Vagina (tissue), 2 donors: ENCODE results near the gene GDF11. TPM values are rescaled to one million over a fixed set of nuclear protein-coding genes. Genes with fewer than 3 reads are reported as not detected.

ENCODE experiments used
- DNase-seq, 2 donors: peaks; one replicate each; pipeline ENCODE4 v3.0.0-alpha.2; 2017; ENCODE audit errors: extremely low spot score in 2 of 2
- H3K27ac ChIP-seq: fragments of 200-600 bp; sonication (generic); one replicate; pipeline ENCODE4 v1.5.1; 2019
- H3K27me3 ChIP-seq: fragments of 200-600 bp; sonication (generic); one replicate; pipeline ENCODE4 v1.5.1; 2019
- H3K36me3 ChIP-seq, 2 donors: fragments of 200-600 bp; sonication (generic); one replicate each; pipeline ENCODE4 v1.5.1; 2017 to 2019
- H3K4me1 ChIP-seq: fragments of 200-600 bp; sonication (generic); one replicate; pipeline ENCODE4 v1.5.1; 2019
- H3K4me3 ChIP-seq, 2 donors: fragments of 200-600 bp; sonication (generic); 1 replicate in 1 of 2; 2 replicates in 1 of 2; pipeline ENCODE4 v1.5.1; 2016 to 2019
- H3K9me3 ChIP-seq: fragments of 200-600 bp; sonication (generic); one replicate; pipeline ENCODE4 v1.5.1; 2019
- POLR2A ChIP-seq, 2 donors: fragments of 450-650 bp; IDR thresholded peaks; one replicate each; pipeline ENCODE4 v1.6.1; 2017; ENCODE audit warnings: antibody characterized with exemption in 2 of 2, mild to moderate bottlenecking in 2 of 2, moderate library complexity in 2 of 2
- POLR2AphosphoS5 ChIP-seq, 2 donors: sonication (generic); formaldehyde crosslinking; IDR thresholded peaks; one replicate each; pipeline ENCODE4 v1.9.0; 2017; ENCODE audit warnings: antibody characterized with exemption in 2 of 2, mild to moderate bottlenecking in 2 of 2, low read depth in 1 of 2; ENCODE audit not compliant: insufficient read depth in 1 of 2
- intact Hi-C: fragments of 100-400 bp; cut with DNase I; formaldehyde crosslinking; loops from one replicate; pipeline ENCODE4 v1.15.1; 2023
- total RNA-seq: library from RNA; depleted of rRNA; stranded (reverse); fragments of >200 nt; gene quantifications from one replicate; pipeline ENCODE4 v1.2.3, GENCODE V29; 2016
- TF ChIP-seq, protein P1 (sequence below), 3 experiments: fragments of 450-650 bp in 2 of 3; fragments of 200-600 bp in 1 of 3; sonication (generic) in 1 of 3; IDR thresholded peaks; one replicate each; pipeline ENCODE4 v1.5.1; 2017 to 2019; ENCODE audit warnings: antibody characterized with exemption in 3 of 3, mild to moderate bottlenecking in 2 of 3, moderate library complexity in 2 of 3

The GDF11 gene
- total RNA-seq, 1 donor from 2014 or later, result 7.6 TPM

DNA sequence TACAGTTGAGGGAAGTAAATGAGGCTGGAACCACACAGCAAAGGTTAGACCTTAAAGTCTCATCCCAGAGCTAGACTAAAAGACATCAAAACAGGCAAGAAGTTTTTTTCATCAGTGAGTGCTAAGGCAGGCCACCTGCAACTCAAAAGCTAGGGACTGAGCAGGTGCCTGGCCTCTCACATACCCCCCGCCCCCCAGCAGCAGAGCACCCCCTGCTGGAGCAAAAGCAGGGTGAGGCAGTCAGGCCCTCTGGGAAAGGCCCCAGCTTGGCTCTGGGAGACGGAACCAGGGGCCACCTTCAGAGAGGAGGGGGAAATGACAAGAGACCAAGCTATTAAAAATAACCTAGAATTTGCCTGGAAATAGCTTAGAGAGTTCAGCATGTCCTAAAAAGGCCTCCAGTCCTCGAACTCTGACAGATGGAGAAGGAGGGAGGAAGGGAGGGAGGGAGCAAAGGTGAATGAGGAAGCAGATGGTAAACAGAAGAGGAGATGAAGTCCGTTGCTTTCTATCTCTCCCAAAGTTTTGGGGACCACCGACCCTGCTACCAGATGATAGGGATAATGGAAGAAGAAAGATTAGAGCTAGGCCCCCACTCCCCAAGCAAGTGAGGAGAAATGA, 37.0 kb upstream of the GDF11 start:
- H3K36me3 ChIP-seq, result no peaks in the 10 kb centered on the region
- H3K27me3 ChIP-seq, result no peaks in the 10 kb centered on the region
- H3K4me3 ChIP-seq, result peak overlapping the region; percentile 1 to 53
- peaks cover 18% of the 10 kb centered on the region for H3K4me1 ChIP-seq
- no peak for DNase-seq
- H3K9me3 ChIP-seq, result no peaks in the 10 kb centered on the region
- H3K27ac ChIP-seq, result peak overlapping the region; percentile 14
- intact Hi-C loops, result no loop called here
- TF ChIP-seq POLR2AphosphoS5 (IDR thresholded peaks at IDR 0.05; ENCODE audit: insufficient read depth in 1 of 2, low read depth in 1 of 2), result no peak
- no peak for TF ChIP-seq POLR2A (IDR thresholded peaks at IDR 0.05)

DNA sequence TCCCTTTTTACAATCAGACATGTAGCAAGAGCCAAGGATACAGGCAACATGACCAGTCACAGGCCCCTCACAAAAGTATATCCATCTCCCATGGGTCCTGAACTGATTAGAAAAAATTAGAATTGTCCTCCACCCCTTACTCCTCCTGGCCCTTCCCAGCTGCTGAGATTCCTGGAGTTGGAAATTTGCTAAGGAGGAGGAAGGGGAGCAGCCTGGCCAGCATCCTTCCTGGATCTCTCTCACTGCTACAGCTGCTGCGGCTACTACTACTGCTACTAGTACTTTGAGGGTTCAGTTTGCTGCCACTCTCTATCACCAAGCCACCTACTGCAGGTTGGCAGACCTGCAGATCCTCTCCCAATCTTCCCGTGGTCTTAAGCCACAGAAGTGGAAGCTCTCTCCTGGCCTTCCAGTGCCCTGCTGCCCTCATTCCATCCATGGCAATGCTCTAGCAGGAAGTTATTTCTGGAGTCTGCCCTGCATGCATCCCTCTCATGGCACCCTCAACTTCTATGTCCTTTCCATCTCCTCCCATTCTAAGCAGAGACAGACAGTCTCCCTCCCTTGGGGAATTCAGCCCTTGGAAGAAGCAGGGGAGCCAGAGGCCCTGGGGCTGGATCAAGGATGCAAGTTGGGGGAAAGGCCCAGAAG, 36.2 kb upstream of the GDF11 start:
- intact Hi-C loops, result no loop called here
- no peaks in the 10 kb centered on the region for H3K36me3 ChIP-seq
- no peak for DNase-seq
- H3K9me3 ChIP-seq, result no peaks in the 10 kb centered on the region
- H3K27me3 ChIP-seq, result no peaks in the 10 kb centered on the region
- H3K4me3 ChIP-seq, result peak overlapping the region; percentile 53 to 66
- H3K4me1 ChIP-seq, result peaks cover 18% of the 10 kb centered on the region
- H3K27ac ChIP-seq, result peak overlapping the region; percentile 69
- TF ChIP-seq POLR2A (IDR thresholded peaks at IDR 0.05) (no peak), POLR2AphosphoS5 (IDR thresholded peaks at IDR 0.05; ENCODE audit: insufficient read depth in 1 of 2, low read depth in 1 of 2) (no peak)
- TF ChIP-seq, protein P1, sequence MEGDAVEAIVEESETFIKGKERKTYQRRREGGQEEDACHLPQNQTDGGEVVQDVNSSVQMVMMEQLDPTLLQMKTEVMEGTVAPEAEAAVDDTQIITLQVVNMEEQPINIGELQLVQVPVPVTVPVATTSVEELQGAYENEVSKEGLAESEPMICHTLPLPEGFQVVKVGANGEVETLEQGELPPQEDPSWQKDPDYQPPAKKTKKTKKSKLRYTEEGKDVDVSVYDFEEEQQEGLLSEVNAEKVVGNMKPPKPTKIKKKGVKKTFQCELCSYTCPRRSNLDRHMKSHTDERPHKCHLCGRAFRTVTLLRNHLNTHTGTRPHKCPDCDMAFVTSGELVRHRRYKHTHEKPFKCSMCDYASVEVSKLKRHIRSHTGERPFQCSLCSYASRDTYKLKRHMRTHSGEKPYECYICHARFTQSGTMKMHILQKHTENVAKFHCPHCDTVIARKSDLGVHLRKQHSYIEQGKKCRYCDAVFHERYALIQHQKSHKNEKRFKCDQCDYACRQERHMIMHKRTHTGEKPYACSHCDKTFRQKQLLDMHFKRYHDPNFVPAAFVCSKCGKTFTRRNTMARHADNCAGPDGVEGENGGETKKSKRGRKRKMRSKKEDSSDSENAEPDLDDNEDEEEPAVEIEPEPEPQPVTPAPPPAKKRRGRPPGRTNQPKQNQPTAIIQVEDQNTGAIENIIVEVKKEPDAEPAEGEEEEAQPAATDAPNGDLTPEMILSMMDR (IDR thresholded peaks at IDR 0.05), result no peak

DNA sequence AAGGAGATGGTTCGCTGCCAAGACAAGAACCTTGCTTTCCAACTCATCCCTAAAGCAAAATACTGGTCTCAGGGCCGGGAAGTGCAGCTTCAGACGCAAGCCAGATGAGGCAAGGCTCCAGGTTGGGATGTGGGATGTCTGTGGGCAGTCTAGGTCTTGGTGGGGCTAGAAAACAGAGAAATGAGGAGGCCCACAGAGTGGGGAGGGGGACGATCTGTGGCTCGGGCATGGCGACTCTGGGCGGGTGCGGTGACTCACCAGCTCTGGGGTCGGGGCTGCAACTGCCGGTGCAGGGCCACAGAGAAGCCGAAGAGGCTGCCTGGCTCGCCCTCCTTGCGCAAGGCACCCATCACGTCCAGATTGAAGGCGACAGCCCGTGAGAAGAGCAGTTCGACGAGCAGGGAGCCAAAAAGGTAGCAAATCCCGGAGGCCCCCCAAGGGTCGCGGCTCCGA, 35.7 kb upstream of the GDF11 start:
- intact Hi-C loops, result no loop called here

DNA sequence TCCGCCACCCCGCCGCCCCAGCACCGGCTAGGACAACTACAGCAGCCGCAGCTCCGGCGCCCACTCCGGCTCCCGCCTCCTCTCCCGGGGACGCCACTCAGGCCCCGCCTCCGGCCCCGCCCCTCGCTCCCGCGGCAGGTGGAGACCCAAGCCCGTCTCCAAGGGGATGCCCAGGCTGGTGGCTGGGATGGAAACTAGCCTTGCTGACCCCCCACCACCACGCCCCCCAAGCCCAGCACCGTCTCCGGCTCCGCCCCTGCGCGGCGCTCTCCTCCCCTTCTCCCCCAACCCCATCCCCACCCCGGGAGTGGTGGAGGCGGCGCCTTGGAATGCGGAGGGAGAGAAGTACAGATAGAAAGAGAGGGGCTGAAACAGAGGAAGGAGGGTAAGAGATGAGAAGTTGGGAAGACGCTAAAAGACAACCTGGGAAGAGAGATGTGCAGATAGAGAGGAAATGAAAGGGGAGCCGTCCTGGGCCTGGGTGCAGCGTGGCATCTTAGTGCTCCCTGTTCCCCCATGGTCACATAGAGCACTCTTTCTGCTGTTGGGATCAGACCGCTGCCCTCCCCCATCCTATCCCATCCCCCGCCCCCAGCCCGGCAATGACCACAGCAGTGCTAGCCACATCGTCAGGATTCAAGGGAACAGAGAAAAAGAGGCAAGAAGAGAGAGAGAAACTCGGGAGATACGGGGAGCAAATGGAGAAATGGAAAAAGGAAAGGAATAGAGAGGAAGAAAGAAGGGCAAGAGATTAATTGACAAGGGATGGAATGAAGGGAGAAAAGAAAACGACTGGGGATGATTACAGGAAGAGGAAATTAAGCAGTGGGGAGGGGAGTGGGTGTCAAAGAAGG, 34.9 kb upstream of the GDF11 start, which contains the start of gene ITGA7:
Gene ITGA7, minus strand, starts transcription at position 64 of the 854 bp plus-strand sequence. CDS start 222 bp downstream, outside the sequence.
- Histone ChIP-seq H3K27ac (peak within 1 kb of the TSS; percentile 69), H3K9me3 (no peaks in the 10 kb centered on the region), H3K4me1 (peaks cover 18% of the 10 kb centered on the region), H3K36me3 (no peaks in the 10 kb centered on the region), H3K4me3 (peak within 1 kb of the TSS; percentile 53 to 66), H3K27me3 (no peaks in the 10 kb centered on the region)
- intact Hi-C loops, result no loop called here
- TF ChIP-seq, protein P1 (IDR thresholded peaks at IDR 0.05), result no peak
- TF ChIP-seq POLR2AphosphoS5 (IDR thresholded peaks at IDR 0.05; ENCODE audit: insufficient read depth in 1 of 2, low read depth in 1 of 2), result peak in 1 of 2 donors; percentile 18
- DNase-seq, result no peak

More for the DNA sequence above, 35.7 kb upstream of the GDF11 start:
- Histone ChIP-seq H3K27ac (peak overlapping the region; percentile 69), H3K4me3 (peak overlapping the region; percentile 53 to 66), H3K27me3 (no peaks in the 10 kb centered on the region), H3K9me3 (no peaks in the 10 kb centered on the region), H3K36me3 (no peaks in the 10 kb centered on the region), H3K4me1 (peaks cover 18% of the 10 kb centered on the region)
- DNase-seq, result no peak
- TF ChIP-seq, protein P1 (IDR thresholded peaks at IDR 0.05), result no peak
- no peak for TF ChIP-seq POLR2A (IDR thresholded peaks at IDR 0.05)
- no peak for TF ChIP-seq POLR2AphosphoS5 (IDR thresholded peaks at IDR 0.05; ENCODE audit: insufficient read depth in 1 of 2, low read depth in 1 of 2)

DNA sequence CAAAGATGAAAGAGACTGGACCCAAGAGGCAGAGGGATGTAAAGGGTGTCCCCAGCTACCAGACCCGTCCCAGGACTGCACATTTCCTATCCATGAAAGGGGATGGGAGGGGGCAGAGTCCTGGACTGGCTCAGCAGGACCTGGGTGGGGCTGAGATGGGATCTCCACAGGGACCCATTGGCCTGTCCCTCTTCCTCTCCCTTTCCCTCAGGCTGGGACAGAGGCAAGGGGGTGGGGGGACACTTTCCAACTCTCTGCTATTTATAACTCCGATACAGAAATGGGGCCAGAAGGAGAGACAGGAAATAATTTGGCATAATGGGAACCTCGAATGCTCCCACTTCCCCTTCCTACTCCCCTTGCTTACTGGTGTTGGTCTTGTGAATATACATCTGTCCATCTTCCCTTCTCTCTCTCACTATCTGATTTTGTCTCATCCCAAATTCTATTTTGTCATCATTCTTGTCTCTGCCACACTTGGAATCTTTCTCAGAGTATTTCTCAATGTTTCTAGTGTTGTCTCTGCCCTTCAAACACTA, 34.2 kb upstream of the GDF11 start:
- no peak for DNase-seq
- Histone ChIP-seq H3K9me3 (no peaks in the 10 kb centered on the region), H3K27me3 (no peaks in the 10 kb centered on the region), H3K27ac (peak overlapping the region; percentile 69), H3K4me1 (peaks cover 18% of the 10 kb centered on the region), H3K4me3 (peak overlapping the region in 1 of 2 donors; percentile 53), H3K36me3 (no peaks in the 10 kb centered on the region)
- intact Hi-C loops, result no loop called here
- peak in 1 of 2 donors; percentile 21 for TF ChIP-seq POLR2AphosphoS5 (IDR thresholded peaks at IDR 0.05; ENCODE audit: insufficient read depth in 1 of 2, low read depth in 1 of 2)
- TF ChIP-seq, protein P1 (IDR thresholded peaks at IDR 0.05), result no peak
